HEK293T (cell line): Measurements from ENCODE around the gene FAM174B.

Experiments used
- BHLHE40 ChIP-seq: fragments of 450-650 bp; IDR thresholded peaks from 2 replicates; pipeline ENCODE4 v1.6.1; 2016; ENCODE audit warnings: mild to moderate bottlenecking, moderate library complexity, borderline replicate concordance
- CTBP1 ChIP-seq: fragments of 450-650 bp; IDR thresholded peaks from 2 replicates; pipeline ENCODE4 v1.6.1; 2016; ENCODE audit warnings: borderline replicate concordance
- ELF4 ChIP-seq: fragments of 450-650 bp; IDR thresholded peaks from 2 replicates; pipeline ENCODE4 v1.6.1; 2017; ENCODE audit warnings: antibody characterized with exemption
- FOXK2 ChIP-seq: fragments of 450-650 bp; IDR thresholded peaks from 2 replicates; pipeline ENCODE4 v1.6.1; 2016; ENCODE audit warnings: mild to moderate bottlenecking
- SP1 ChIP-seq: fragments of 450-650 bp; IDR thresholded peaks from 2 replicates; pipeline ENCODE4 v1.6.1; 2017
- TARDBP ChIP-seq: fragments of 450-650 bp; IDR thresholded peaks from 2 replicates; pipeline ENCODE4 v1.6.1; 2016
- ZNF384 ChIP-seq: fragments of 450-650 bp; IDR thresholded peaks from 2 replicates; pipeline ENCODE4 v1.6.1; 2016

- TF ChIP-seq TARDBP (no peak), ZNF384 (no peak), SP1 (no peak), BHLHE40 (no peak), CTBP1 (no peak), ELF4 (no peak), FOXK2 (no peak)
Observed at GRCh38 chr15:92584105-92584504, 71.5 kb downstream of the FAM174B start.
